K562 (cell line): Measurements from ENCODE around the gene MRPL48. TPM values are rescaled to one million over a fixed set of nuclear protein-coding genes. Genes with fewer than 3 reads are reported as not detected.

Source experiments
- ATAC-seq: fragments of 200-7000 bp; cut with Tn5 transposase; 3 replicates; pipeline ENCODE4 v1.9.1; 2020; ENCODE audit warnings: moderate library complexity
- BruUV-seq: library from RNA; stranded (reverse); fragments of 400-500 nt; replicated peaks from 2 replicates; lab custom pipeline; 2021; lab: Mats Ljungman, UMichigan
- CTCF ChIA-PET: fragments of 300-600 bp; formaldehyde crosslinking; extraction: SDS; loops from one replicate; lab custom pipeline; 2021; ENCODE audit warnings: low intra/inter-chr PET ratio; lab: Yijun Ruan, JAX
- POLR2A ChIA-PET: fragments of 300-600, 350-650 bp; sonication (Branson Sonifier 250); formaldehyde crosslinking; extraction: SDS; loops from one replicate; lab custom pipeline; 2021; ENCODE audit warnings: antibody characterized with exemption, inconsistent platforms; lab: Yijun Ruan, JAX
- DNase-seq, 4 experiments: peaks; one replicate each; pipeline versions ENCODE4 v3.0.0 to v3.0.0-alpha.2; 2011 to 2018; ENCODE audit warnings: low spot score in 3 of 4, mixed read lengths in 3 of 4; ENCODE audit errors: extremely low read depth in 1 of 4
- FAIRE-seq: peaks from 2 replicates; lab custom pipeline; 2011; peaks lifted over from hg19 to GRCh38; lab: Jason Lieb, UNC
- H2AFZ ChIP-seq: 2 replicates; pipeline ENCODE4 v1.6.0; 2011; ENCODE audit warnings: low read depth, low read length, control low read depth, inconsistent platforms
- H3K27ac ChIP-seq: fragments of 200-600 bp; 3 replicates; pipeline ENCODE4 v1.8.0; 2011; ENCODE audit warnings: low read depth, mild to moderate bottlenecking, control low read depth, inconsistent platforms, low read length, moderate library complexity, mixed read lengths; ENCODE audit errors: extremely low read depth
- H3K27me3 ChIP-seq, 2 experiments: fragments of 300-600 bp in 1 of 2; 2 replicates in 1 of 2; 3 replicates in 1 of 2; pipeline versions ENCODE4 v1.6.0 to v1.8.0; 2011; ENCODE audit warnings: inconsistent platforms in 2 of 2, low read length in 2 of 2, mild to moderate bottlenecking in 1 of 2, mixed read lengths in 1 of 2, moderate library complexity in 1 of 2; ENCODE audit not compliant: control insufficient read depth in 2 of 2, insufficient read depth in 2 of 2
- H3K36me3 ChIP-seq: fragments of 300-600 bp; 3 replicates; pipeline ENCODE4 v1.8.0; 2011; ENCODE audit warnings: mild to moderate bottlenecking, low read length, inconsistent platforms; ENCODE audit not compliant: control insufficient read depth, insufficient read depth
- H3K4me1 ChIP-seq, 2 experiments: fragments of 200-600 bp in 1 of 2; replicated peaks in 1 of 2; 2 replicates in 1 of 2; 3 replicates in 1 of 2; pipeline versions ENCODE4 v1.5.1 to v1.8.0; 2011; ENCODE audit warnings: inconsistent platforms in 2 of 2, low read length in 2 of 2, mild to moderate bottlenecking in 1 of 2, mixed read lengths in 1 of 2, moderate library complexity in 1 of 2; ENCODE audit not compliant: control insufficient read depth in 2 of 2, insufficient read depth in 2 of 2
- H3K4me2 ChIP-seq: 2 replicates; pipeline ENCODE4 v1.6.1; 2011; ENCODE audit warnings: low read length, control low read depth, inconsistent platforms, mixed read lengths; ENCODE audit not compliant: insufficient read depth
- H3K4me3 ChIP-seq: fragments of 200-600 bp; sonication (generic), shearing (Covaris generic); 2 replicates; pipeline ENCODE4 v1.5.1; 2016; ENCODE audit warnings: control low read depth, inconsistent platforms
- H3K79me2 ChIP-seq: fragments of 200-600 bp; 3 replicates; pipeline ENCODE4 v1.8.0; 2011; ENCODE audit warnings: low read length, inconsistent platforms; ENCODE audit not compliant: control insufficient read depth, insufficient read depth
- H3K9ac ChIP-seq, 2 experiments: 2 replicates each; pipeline versions ENCODE4 v1.6.0 to v1.6.1; 2011; ENCODE audit warnings: low read depth in 2 of 2, low read length in 2 of 2, control low read depth in 1 of 2, inconsistent platforms in 1 of 2, mild to moderate bottlenecking in 1 of 2, mixed read lengths in 1 of 2; ENCODE audit not compliant: insufficient read depth in 1 of 2
- H3K9me1 ChIP-seq: one replicate; pipeline ENCODE4 v1.6.0; 2011; ENCODE audit warnings: inconsistent platforms, mild to moderate bottlenecking, low read length, moderate library complexity; ENCODE audit not compliant: control insufficient read depth, insufficient read depth
- H3K9me3 ChIP-seq: replicated peaks from 2 replicates; pipeline ENCODE4 v1.5.1; 2011; ENCODE audit warnings: low read depth, low read length, inconsistent platforms; ENCODE audit not compliant: control insufficient read depth, insufficient read depth
- H4K20me1 ChIP-seq: replicated peaks from 2 replicates; pipeline ENCODE4 v1.6.1; 2011; ENCODE audit warnings: low read length, inconsistent platforms, mixed read lengths; ENCODE audit not compliant: control insufficient read depth, insufficient read depth
- CHCHD3 ChIP-seq: fragments of 250-450 bp; sonication (Bioruptor Pico); IDR thresholded peaks from 2 replicates; pipeline ENCODE4 v2.1.2; 2022; ENCODE audit warnings: mild to moderate bottlenecking
- FOSL1 ChIP-seq: fragments of 200-800 bp; sonication (Bioruptor generic); conservative IDR thresholded peaks from 2 replicates; pipeline ENCODE4 v1.6.1; 2016; ENCODE audit warnings: missing genetic modification characterization, missing compliant biosample characterization
- FOXJ2 ChIP-seq: fragments of 200-800 bp; sonication (Bioruptor generic); IDR thresholded peaks from 2 replicates; pipeline ENCODE4 v1.6.1; 2016; ENCODE audit warnings: missing genetic modification characterization, missing compliant biosample characterization
- GABPB1 ChIP-seq: sonication (generic); formaldehyde crosslinking; IDR thresholded peaks from 2 replicates; pipeline ENCODE4 v1.8.0; 2022; ENCODE audit warnings: mild to moderate bottlenecking, missing genetic modification reagents
- KDM5B ChIP-seq: fragments of 200-600 bp; sonication (generic); IDR thresholded peaks from 2 replicates; pipeline ENCODE4 v1.6.1; 2012; ENCODE audit warnings: low read depth, mild to moderate bottlenecking, moderate library complexity, low read length, control low read depth, inconsistent platforms; ENCODE audit not compliant: insufficient replicate concordance
- SP1 ChIP-seq: sonication (generic); formaldehyde crosslinking; IDR thresholded peaks from 2 replicates; pipeline ENCODE4 v1.8.1; 2022; ENCODE audit warnings: mild to moderate bottlenecking, missing genetic modification reagents
- WGBS: fragments of 100-300 bp; shearing (Covaris generic); methylation state at CpG from one replicate; pipeline ENCODE4 v1.1.6; 2016; ENCODE audit warnings: low coverage, mixed read lengths; ENCODE audit not compliant: insufficient coverage; ENCODE audit errors: missing lambda C conversion rate; 5-methylcytosine and 5-hydroxymethylcytosine counted together
- in situ Hi-C: fragments of 300-500 bp; cut with MboI; formaldehyde crosslinking; loops from 4 replicates; pipeline ENCODE4 v1.15.0; 2018; ENCODE audit warnings: inconsistent platforms, mixed read lengths
- intact Hi-C: fragments of 100-400 bp; cut with micrococcal nuclease; formaldehyde crosslinking; loops from 2 replicates; pipeline ENCODE4 v1.14.2; 2022
- polyA plus RNA-seq, 8 experiments: library from polyadenylated mRNA; depleted of rRNA in 4 of 8; stranded (reverse) in 5 of 8; unstranded in 3 of 8; fragments of >200 nt; fragmentation: Nextera tagmentation in 2 of 8; fragmentation: Illumina TruSeq in 1 of 8; extraction: Ambion mirVana in 2 of 8; extraction: Trizol in 1 of 8; gene quantifications; 2 replicates each; pipeline versions ENCODE4 v1.2.1 to v1.2.3, GENCODE V29; 2011 to 2014; ENCODE audit warnings: inconsistent platforms in 1 of 8, missing spikeins in 1 of 8
- total RNA-seq, 7 experiments: library from RNA; depleted of rRNA in 6 of 7; stranded (reverse); fragments of >200 nt in 6 of 7; fragmentation: Illumina TruSeq in 2 of 7; extraction: Trizol in 2 of 7; gene quantifications; 2 replicates each; pipeline versions ENCODE4 v1.2.1 to v1.2.3, GENCODE V29; 2011 to 2021; ENCODE audit warnings: low replicate concordance in 1 of 7
- TF ChIP-seq, protein P1 (sequence below): fragments of 250-450 bp; sonication (Bioruptor Pico); IDR thresholded peaks from 2 replicates; pipeline ENCODE4 v1.4.0; 2020; ENCODE audit warnings: mild to moderate bottlenecking, moderate library complexity
- TF ChIP-seq, protein P2 (sequence below): fragments of 200-800 bp; sonication (Bioruptor generic); IDR thresholded peaks from 2 replicates; pipeline ENCODE4 v1.6.1; 2017; ENCODE audit warnings: missing genetic modification characterization, missing compliant biosample characterization
- TF ChIP-seq, protein P3 (sequence below): sonication (generic); formaldehyde crosslinking; IDR thresholded peaks from 2 replicates; pipeline ENCODE4 v1.8.0; 2023; ENCODE audit warnings: mild to moderate bottlenecking, missing genetic modification reagents

MRPL48 gene
- total and polyA plus RNA-seq, 9 of the 15 experiments (the other 6 are each of a cell fraction or from before 2014, with no cell fraction given), result 66.0 to 237 (median 104) TPM

DNA sequence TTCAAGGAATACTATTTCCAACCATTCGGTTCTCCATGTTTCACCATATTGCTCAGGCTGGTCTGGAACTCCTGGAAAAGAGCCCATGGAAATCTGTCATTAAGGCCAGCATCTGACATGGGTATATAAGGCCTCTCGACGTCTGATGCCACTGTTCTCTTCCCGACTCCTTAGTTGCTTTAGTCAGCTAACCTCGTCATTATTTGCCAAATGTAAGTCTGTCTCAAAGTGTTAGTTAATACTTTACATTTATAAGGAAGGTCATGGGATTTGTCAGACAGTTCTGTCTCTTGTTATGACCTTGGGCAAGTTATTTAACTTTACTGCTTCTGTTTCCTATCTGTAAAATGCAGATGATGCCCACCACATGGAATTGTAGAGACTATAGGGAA lies 1.6 kb downstream of the MRPL48 start:
- Histone ChIP-seq H3K9ac (peak overlapping the region; percentile 53 to 97; a peak in 3 of 4 replicates), H3K4me2 (peak overlapping the region; percentile 91), H3K27me3 (no peaks in the 10 kb centered on the region), H4K20me1 (no peaks in the 10 kb centered on the region), H2AFZ (peak overlapping the region; percentile 47), H3K79me2 (peaks cover 56% of the 10 kb centered on the region), H3K36me3 (peaks cover 15% of the 10 kb centered on the region), H3K9me3 (no peaks in the 10 kb centered on the region), H3K9me1 (no peaks in the 10 kb centered on the region), H3K4me1 (peaks cover 8 to 25% of the 10 kb centered on the region in 2 experiments), H3K27ac (peak overlapping the region; percentile 95), H3K4me3 (peak overlapping the region; percentile 63)
- 48% methylated on average over 5 of the region's 5 CpGs for WGBS
- TF ChIP-seq FOSL1 (tag), result no peak
- TF ChIP-seq, protein P1, sequence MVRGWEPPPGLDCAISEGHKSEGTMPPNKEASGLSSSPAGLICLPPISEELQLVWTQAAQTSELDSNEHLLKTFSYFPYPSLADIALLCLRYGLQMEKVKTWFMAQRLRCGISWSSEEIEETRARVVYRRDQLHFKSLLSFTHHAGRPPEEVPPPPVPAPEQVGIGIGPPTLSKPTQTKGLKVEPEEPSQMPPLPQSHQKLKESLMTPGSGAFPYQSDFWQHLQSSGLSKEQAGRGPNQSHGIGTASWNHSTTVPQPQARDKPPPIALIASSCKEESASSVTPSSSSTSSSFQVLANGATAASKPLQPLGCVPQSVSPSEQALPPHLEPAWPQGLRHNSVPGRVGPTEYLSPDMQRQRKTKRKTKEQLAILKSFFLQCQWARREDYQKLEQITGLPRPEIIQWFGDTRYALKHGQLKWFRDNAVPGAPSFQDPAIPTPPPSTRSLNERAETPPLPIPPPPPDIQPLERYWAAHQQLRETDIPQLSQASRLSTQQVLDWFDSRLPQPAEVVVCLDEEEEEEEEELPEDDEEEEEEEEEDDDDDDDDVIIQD (CRISPR knock-in tag), result no peak
- peak; percentile 33; the same call in 1 of the 2 replicates for TF ChIP-seq SP1 (CRISPR knock-in tag)
- TF ChIP-seq KDM5B, result no peak
- TF ChIP-seq, protein P2, sequence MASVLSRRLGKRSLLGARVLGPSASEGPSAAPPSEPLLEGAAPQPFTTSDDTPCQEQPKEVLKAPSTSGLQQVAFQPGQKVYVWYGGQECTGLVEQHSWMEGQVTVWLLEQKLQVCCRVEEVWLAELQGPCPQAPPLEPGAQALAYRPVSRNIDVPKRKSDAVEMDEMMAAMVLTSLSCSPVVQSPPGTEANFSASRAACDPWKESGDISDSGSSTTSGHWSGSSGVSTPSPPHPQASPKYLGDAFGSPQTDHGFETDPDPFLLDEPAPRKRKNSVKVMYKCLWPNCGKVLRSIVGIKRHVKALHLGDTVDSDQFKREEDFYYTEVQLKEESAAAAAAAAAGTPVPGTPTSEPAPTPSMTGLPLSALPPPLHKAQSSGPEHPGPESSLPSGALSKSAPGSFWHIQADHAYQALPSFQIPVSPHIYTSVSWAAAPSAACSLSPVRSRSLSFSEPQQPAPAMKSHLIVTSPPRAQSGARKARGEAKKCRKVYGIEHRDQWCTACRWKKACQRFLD (CRISPR knock-in tag), result 0 out of 2 replicates have a peak, but pooled peaks have one; percentile 35
- TF ChIP-seq CHCHD3 (CRISPR knock-in tag), result no peak
- 0 out of 2 replicates have a peak, but pooled peaks have one; percentile 35 for TF ChIP-seq FOXJ2
- peak; percentile 37; the same call in 1 of the 2 replicates for TF ChIP-seq GABPB1 (CRISPR knock-in tag)
- TF ChIP-seq, protein P3, sequence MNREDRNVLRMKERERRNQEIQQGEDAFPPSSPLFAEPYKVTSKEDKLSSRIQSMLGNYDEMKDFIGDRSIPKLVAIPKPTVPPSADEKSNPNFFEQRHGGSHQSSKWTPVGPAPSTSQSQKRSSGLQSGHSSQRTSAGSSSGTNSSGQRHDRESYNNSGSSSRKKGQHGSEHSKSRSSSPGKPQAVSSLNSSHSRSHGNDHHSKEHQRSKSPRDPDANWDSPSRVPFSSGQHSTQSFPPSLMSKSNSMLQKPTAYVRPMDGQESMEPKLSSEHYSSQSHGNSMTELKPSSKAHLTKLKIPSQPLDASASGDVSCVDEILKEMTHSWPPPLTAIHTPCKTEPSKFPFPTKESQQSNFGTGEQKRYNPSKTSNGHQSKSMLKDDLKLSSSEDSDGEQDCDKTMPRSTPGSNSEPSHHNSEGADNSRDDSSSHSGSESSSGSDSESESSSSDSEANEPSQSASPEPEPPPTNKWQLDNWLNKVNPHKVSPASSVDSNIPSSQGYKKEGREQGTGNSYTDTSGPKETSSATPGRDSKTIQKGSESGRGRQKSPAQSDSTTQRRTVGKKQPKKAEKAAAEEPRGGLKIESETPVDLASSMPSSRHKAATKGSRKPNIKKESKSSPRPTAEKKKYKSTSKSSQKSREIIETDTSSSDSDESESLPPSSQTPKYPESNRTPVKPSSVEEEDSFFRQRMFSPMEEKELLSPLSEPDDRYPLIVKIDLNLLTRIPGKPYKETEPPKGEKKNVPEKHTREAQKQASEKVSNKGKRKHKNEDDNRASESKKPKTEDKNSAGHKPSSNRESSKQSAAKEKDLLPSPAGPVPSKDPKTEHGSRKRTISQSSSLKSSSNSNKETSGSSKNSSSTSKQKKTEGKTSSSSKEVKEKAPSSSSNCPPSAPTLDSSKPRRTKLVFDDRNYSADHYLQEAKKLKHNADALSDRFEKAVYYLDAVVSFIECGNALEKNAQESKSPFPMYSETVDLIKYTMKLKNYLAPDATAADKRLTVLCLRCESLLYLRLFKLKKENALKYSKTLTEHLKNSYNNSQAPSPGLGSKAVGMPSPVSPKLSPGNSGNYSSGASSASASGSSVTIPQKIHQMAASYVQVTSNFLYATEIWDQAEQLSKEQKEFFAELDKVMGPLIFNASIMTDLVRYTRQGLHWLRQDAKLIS, result 0 out of 2 replicates have a peak, but pooled peaks have one; percentile 63
- FAIRE-seq (no peak), DNase-seq (no peak), ATAC-seq (no peak)
- intact Hi-C loops, result loop anchor here (2.0 to 10.0 kb wide), 2 partner anchors 28 to 146 kb away; partner anchors contain the start of gene RAB6A
- CTCF ChIA-PET, result no interaction called here
- POLR2A ChIA-PET, result interaction anchor here (2.0 to 3.6 kb wide), 3 partner anchors 10 to 29 kb away, joined by 7 to 37 read pairs (median 22); partner anchors contain the start of gene RAB6A
- BruUV-seq, result no TSS peak
- in situ Hi-C loops, result no loop called here
